Left lung (tissue), 10 donors: ENCODE measurements around the gene ZNF48. TPM values are rescaled to one million over a fixed set of nuclear protein-coding genes. Genes with fewer than 3 reads are reported as not detected.

Experiments
- ATAC-seq: fragments of 200-7000 bp; cut with Tn5 transposase; one replicate; pipeline ENCODE4 v1.9.1; 2020; ENCODE audit warnings: moderate library complexity
- DNase-seq, 4 donors: peaks; one replicate each; pipeline ENCODE4 v3.0.0-alpha.2; 2013 to 2020
- H3K27ac ChIP-seq, 2 donors: fragments of 200-600 bp; sonication (generic) in 1 of 2; one replicate each; pipeline versions ENCODE4 v1.5.0 to v1.8.0; 2020 to 2021
- H3K27me3 ChIP-seq, 2 donors: fragments of 200-600 bp; sonication (generic) in 1 of 2; one replicate each; pipeline versions ENCODE4 v1.5.0 to v1.8.0; 2020 to 2021
- H3K36me3 ChIP-seq, 2 donors: fragments of 200-600 bp; sonication (generic) in 1 of 2; one replicate each; pipeline versions ENCODE4 v1.5.0 to v1.8.0; 2020 to 2021
- H3K4me1 ChIP-seq, 2 donors: fragments of 200-600 bp; one replicate each; pipeline ENCODE4 v1.8.0; 2021
- H3K4me3 ChIP-seq, 2 donors: fragments of 200-600 bp; sonication (generic) in 1 of 2; one replicate each; pipeline versions ENCODE4 v1.5.0 to v1.8.0; 2020 to 2021; ENCODE audit warnings: mild to moderate bottlenecking in 1 of 2
- H3K9me3 ChIP-seq, 2 donors: fragments of 200-600 bp; sonication (generic) in 1 of 2; one replicate each; pipeline versions ENCODE4 v1.5.0 to v1.8.0; 2020 to 2021
- intact Hi-C, 2 donors: fragments of 100-400 bp; cut with DNase I; formaldehyde crosslinking; loops; one replicate each; pipeline versions ENCODE4 v1.11.2 to v1.14.2; 2022
- polyA plus RNA-seq, 6 donors: library from polyadenylated mRNA; unstranded; fragments of 120-200 nt; gene quantifications; one replicate each; pipeline ENCODE4 v1.2.1, GENCODE V29; 2013; ENCODE audit not compliant: insufficient read length in 6 of 6
- total RNA-seq, 2 donors: library from RNA; stranded (reverse); fragmentation: NEBNext Ultra II Directional; extraction: Animal tissue kit (Norgen Biotek cat#: 25700); gene quantifications; one replicate each; pipeline ENCODE4 v1.2.1, GENCODE V29; 2021
- TF ChIP-seq, protein P1 (sequence below), 2 donors: fragments of 200-600 bp; sonication (generic) in 1 of 2; IDR thresholded peaks; one replicate each; pipeline versions ENCODE4 v1.5.0 to v1.8.0; 2021; ENCODE audit warnings: antibody characterized with exemption in 2 of 2
- donor health status: DM: no; HTN: yes; CAD: no.
- donor health status: DM: no; HTN: no; CAD: no.

The ZNF48 gene
- total and polyA plus RNA-seq, 8 donors: 6.8 to 11.7 (median 8.4) TPM

DNA sequence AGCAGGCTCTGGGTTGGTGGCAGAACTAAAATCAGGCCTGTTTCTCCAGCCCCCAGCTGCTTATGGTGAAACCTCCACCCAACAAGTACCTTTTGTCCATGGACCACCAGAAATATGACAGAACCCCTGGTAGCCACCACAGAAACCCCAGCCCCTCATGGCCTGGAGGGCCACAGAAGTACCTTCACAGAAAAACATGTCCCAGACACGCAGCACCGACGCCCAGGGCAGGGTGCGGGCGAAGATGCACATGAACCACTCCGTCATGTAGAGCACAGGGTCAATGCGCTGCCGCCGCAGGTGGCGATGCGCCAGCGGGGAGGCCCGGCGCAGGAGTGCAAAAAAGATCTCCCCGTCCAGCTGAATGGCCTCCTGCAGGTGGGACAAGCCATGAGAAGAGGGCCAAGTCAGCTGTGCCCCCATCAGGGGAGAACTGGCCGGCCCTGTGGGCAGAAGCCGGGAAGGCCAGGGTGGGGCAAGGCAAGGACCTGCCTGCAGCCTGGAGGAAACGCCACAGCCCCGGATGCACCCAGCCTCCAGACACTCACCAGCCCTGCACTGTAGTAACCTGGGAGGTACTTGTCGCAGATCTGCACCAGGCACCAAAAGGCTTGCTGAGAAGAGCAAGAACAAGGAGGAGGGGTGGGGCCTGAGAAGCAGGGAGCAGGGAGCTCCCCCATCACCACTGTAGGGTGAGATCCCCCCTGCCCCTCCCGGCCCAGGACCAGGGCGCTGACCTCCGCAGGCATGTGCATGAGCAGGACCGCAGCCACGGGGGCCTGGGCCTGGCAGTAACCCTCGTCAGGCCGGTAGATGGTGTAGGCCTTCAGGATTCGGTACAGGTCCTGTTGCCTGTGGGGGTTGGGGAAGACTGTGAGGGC, 36.0 kb upstream of the ZNF48 start:
- Histone ChIP-seq H3K27me3 (no peaks in the 10 kb centered on the region), H3K36me3 (peaks cover 0 to 75% of the 10 kb centered on the region in 2 donors), H3K9me3 (no peaks in the 10 kb centered on the region), H3K27ac (no peak overlapping the region), H3K4me1 (peaks cover 8 to 21% of the 10 kb centered on the region in 2 donors), H3K4me3 (no peak overlapping the region)
- ATAC-seq (no peak), DNase-seq (peak in 1 of 4 donors; percentile 26)
- intact Hi-C loops: no loop called here
- TF ChIP-seq, protein P1, sequence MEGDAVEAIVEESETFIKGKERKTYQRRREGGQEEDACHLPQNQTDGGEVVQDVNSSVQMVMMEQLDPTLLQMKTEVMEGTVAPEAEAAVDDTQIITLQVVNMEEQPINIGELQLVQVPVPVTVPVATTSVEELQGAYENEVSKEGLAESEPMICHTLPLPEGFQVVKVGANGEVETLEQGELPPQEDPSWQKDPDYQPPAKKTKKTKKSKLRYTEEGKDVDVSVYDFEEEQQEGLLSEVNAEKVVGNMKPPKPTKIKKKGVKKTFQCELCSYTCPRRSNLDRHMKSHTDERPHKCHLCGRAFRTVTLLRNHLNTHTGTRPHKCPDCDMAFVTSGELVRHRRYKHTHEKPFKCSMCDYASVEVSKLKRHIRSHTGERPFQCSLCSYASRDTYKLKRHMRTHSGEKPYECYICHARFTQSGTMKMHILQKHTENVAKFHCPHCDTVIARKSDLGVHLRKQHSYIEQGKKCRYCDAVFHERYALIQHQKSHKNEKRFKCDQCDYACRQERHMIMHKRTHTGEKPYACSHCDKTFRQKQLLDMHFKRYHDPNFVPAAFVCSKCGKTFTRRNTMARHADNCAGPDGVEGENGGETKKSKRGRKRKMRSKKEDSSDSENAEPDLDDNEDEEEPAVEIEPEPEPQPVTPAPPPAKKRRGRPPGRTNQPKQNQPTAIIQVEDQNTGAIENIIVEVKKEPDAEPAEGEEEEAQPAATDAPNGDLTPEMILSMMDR (IDR thresholded peaks at IDR 0.05): no peak

DNA sequence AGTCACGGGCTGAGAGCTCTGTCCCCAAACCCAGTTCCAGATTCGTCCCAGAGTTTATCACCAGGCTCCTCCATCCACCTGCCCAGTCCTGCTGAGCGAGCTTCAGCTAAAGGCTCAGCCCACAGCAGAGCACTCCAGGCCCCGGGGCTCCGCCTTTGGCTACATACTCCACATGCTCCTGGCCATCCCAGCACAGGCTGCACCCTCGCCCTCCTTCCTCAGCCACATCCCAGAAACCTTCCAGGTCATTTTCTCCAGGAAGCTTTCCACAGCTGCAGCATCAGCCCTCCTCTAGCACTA, 35.4 kb upstream of the ZNF48 start:
- intact Hi-C loops: no loop called here
- TF ChIP-seq, protein P1 (IDR thresholded peaks at IDR 0.05): no peak
- ATAC-seq: peak; percentile 14
- DNase-seq: peak in 1 of 4 donors; percentile 37
- no peaks in the 10 kb centered on the region for H3K9me3 ChIP-seq
- H3K36me3 ChIP-seq: peaks cover 0 to 81% of the 10 kb centered on the region in 2 donors
- no peak overlapping the region for H3K4me3 ChIP-seq
- H3K27me3 ChIP-seq: no peaks in the 10 kb centered on the region
- peaks cover 4 to 16% of the 10 kb centered on the region in 2 donors for H3K4me1 ChIP-seq
- no peak overlapping the region for H3K27ac ChIP-seq

DNA sequence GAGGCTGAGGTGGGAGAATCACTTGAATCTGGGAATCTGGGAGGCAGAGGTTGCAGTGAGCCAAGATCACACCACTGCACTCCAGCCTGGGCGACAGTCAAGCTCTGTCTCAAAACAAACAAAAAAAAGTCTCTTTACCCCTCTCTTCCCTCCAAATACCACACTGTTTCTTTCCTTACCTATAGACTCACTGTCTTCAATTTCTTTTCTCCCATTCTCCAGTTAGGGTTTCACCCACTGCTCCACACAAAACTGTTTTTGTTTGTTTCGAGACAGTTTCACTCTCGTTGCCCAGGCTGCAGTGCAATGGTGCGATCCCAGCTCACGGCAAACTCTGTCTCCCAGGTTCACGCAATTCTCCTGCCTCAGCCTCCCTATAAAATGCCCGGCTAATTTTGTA, 34.0 kb upstream of the ZNF48 start:
- DNase-seq (no peak), ATAC-seq (no peak)
- peaks cover 0 to 95% of the 10 kb centered on the region in 2 donors for H3K36me3 ChIP-seq
- H3K9me3 ChIP-seq: no peaks in the 10 kb centered on the region
- H3K4me1 ChIP-seq: peaks cover 0 to 17% of the 10 kb centered on the region in 2 donors
- H3K27me3 ChIP-seq: no peaks in the 10 kb centered on the region
- TF ChIP-seq, protein P1 (IDR thresholded peaks at IDR 0.05): no peak
- no peak overlapping the region for H3K27ac ChIP-seq
- intact Hi-C loops: no loop called here
- H3K4me3 ChIP-seq: no peak overlapping the region

DNA sequence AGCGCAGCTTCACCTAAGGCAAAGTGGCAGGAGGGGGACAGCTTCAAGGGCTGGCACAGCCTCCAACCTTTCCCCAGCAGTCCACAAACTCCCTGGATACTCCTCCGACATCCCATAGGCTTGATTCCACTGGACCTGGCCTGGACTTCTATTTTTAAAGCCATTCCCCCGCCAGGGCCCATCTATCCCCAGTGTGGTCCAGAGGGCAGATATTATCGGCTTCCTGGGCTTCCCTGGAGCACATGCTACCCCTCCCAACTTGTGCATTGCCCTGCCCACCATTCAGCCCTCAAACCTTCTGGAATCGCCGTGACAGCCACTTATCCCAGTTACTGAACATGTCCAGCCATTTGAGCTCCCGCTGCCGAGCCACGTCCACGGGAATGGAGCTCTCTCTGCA, 30.0 kb upstream of the ZNF48 start:
- Histone ChIP-seq H3K27me3 (no peaks in the 10 kb centered on the region), H3K9me3 (no peaks in the 10 kb centered on the region), H3K36me3 (peaks cover 0 to 67% of the 10 kb centered on the region in 2 donors), H3K4me1 (peaks cover 4 to 34% of the 10 kb centered on the region in 2 donors), H3K4me3 (no peak overlapping the region), H3K27ac (no peak overlapping the region)
- intact Hi-C loops: no loop called here
- DNase-seq: no peak
- no peak for ATAC-seq
- TF ChIP-seq, protein P1 (IDR thresholded peaks at IDR 0.05): no peak

DNA sequence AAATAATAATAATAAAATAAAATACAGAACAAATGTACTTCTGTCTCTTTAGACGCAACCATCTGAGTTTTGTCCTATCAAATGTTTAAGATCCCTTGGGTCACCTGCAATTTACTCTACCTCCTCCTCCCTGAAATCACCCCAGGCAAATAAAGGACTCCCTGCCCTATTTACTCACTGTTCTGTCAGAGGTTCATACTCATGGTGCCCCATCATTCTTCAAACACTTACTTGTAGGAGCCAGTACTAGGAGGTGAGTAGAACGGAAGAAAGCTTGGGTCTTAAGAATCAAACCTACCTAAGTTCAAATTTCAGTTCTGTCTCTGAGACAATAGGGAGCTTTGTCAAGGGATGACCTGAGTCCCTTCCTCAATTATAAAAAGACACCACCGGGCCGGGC, 28.7 kb upstream of the ZNF48 start:
- no peak for ATAC-seq
- Histone ChIP-seq H3K4me3 (no peak overlapping the region), H3K36me3 (peaks cover 0 to 54% of the 10 kb centered on the region in 2 donors), H3K27ac (no peak overlapping the region), H3K9me3 (no peaks in the 10 kb centered on the region), H3K4me1 (peaks cover 4 to 39% of the 10 kb centered on the region in 2 donors), H3K27me3 (no peaks in the 10 kb centered on the region)
- intact Hi-C loops: no loop called here
- TF ChIP-seq, protein P1 (IDR thresholded peaks at IDR 0.05): no peak
- no peak for DNase-seq
